Loucy (cell line): ENCODE results near the gene CPNE9.

ENCODE experiments used
- EZH2phosphoT487 ChIP-seq: fragments of 200-600 bp; IDR thresholded peaks from 2 replicates; pipeline ENCODE4 v1.6.1; 2018; ENCODE audit warnings: antibody characterized with exemption, mild to moderate bottlenecking, moderate library complexity, borderline replicate concordance
- TF ChIP-seq, protein P1 (sequence below): fragments of 200-600 bp; sonication (generic); conservative IDR thresholded peaks from 2 replicates; pipeline ENCODE4 v1.5.1; 2014; ENCODE audit warnings: mild to moderate bottlenecking, antibody characterized with exemption, low read length

DNA sequence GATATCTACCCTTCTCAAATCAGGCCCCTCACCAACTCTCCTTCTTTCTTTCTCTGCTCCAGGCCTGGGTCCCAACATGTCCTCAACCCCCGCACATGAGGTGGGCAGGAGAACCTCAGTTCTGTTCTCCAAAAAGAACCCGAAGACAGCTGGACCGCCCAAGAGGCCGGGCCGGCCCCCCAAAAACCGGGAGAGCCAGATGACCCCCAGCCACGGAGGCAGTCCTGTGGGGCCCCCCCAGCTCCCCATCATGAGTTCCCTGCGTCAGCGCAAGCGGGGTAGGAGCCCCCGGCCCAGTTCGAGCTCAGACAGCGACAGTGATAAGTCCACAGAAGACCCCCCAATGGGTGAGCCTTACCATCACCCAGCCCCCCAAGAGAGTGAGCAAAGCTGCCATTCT is 40.5 kb downstream of the CPNE9 start:
- TF ChIP-seq, protein P1, sequence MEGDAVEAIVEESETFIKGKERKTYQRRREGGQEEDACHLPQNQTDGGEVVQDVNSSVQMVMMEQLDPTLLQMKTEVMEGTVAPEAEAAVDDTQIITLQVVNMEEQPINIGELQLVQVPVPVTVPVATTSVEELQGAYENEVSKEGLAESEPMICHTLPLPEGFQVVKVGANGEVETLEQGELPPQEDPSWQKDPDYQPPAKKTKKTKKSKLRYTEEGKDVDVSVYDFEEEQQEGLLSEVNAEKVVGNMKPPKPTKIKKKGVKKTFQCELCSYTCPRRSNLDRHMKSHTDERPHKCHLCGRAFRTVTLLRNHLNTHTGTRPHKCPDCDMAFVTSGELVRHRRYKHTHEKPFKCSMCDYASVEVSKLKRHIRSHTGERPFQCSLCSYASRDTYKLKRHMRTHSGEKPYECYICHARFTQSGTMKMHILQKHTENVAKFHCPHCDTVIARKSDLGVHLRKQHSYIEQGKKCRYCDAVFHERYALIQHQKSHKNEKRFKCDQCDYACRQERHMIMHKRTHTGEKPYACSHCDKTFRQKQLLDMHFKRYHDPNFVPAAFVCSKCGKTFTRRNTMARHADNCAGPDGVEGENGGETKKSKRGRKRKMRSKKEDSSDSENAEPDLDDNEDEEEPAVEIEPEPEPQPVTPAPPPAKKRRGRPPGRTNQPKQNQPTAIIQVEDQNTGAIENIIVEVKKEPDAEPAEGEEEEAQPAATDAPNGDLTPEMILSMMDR = no peak
- TF ChIP-seq EZH2phosphoT487 = no peak
